22Rv1 (cell line): ENCODE measurements around the gene PTPRM.

Experiments
- H3K27ac ChIP-seq: fragments of 450-650 bp; 2 replicates; pipeline ENCODE4 v1.5.1; 2017
- ZFX ChIP-seq: fragments of 450-650 bp; IDR thresholded peaks from 2 replicates; pipeline ENCODE4 v1.6.1; 2017; ENCODE audit warnings: antibody characterized with exemption, borderline replicate concordance
- TF ChIP-seq, protein P1 (sequence below): fragments of 450-650 bp; IDR thresholded peaks from 2 replicates; pipeline ENCODE4 v1.5.1; 2017; ENCODE audit warnings: mild to moderate bottlenecking

Gene PTPRM

DNA sequence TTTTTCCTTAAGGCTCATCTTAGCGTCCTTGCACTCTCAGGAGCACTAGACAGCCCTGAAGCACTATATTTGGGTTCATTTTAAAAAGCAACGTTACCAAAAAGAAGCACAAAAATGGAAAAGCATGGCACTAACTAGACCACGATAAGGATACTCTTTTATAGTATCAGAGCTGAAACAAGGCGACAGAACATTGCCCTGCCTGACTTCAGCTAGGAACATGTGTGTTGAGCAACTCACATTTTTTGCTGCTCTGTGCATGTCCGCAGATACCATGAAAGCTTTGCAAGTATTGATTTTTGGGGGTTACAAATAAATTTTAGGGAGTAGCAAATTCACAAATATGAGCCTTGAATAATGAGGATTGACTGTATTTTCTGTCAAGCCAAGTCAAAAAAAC lies 332.0 kb downstream of the PTPRM start:
- no peak overlapping the region for H3K27ac ChIP-seq
- TF ChIP-seq ZFX = no peak
- TF ChIP-seq, protein P1, sequence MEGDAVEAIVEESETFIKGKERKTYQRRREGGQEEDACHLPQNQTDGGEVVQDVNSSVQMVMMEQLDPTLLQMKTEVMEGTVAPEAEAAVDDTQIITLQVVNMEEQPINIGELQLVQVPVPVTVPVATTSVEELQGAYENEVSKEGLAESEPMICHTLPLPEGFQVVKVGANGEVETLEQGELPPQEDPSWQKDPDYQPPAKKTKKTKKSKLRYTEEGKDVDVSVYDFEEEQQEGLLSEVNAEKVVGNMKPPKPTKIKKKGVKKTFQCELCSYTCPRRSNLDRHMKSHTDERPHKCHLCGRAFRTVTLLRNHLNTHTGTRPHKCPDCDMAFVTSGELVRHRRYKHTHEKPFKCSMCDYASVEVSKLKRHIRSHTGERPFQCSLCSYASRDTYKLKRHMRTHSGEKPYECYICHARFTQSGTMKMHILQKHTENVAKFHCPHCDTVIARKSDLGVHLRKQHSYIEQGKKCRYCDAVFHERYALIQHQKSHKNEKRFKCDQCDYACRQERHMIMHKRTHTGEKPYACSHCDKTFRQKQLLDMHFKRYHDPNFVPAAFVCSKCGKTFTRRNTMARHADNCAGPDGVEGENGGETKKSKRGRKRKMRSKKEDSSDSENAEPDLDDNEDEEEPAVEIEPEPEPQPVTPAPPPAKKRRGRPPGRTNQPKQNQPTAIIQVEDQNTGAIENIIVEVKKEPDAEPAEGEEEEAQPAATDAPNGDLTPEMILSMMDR = no peak

DNA sequence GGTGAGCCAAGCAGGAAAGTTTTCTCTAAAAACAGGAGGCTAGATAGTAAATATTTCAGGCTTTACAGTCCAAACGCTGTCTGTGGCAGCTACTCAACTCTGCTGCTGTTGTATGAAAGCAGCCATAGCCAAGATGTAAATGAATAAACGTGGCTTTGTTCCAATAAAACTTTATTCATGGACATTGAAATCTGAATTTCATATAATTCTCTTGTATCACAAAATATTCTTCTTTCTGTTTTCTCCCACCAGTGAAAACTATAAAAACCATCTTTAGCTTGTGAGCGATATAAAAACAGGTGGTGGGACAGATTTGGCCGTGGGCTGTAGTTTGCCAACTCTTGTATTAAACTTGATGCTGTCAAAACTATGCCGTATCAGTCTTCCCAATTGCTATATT lies 333.0 kb downstream of the PTPRM start:
- TF ChIP-seq, protein P1 = no peak
- no peak for TF ChIP-seq ZFX
- H3K27ac ChIP-seq = no peak overlapping the region

DNA sequence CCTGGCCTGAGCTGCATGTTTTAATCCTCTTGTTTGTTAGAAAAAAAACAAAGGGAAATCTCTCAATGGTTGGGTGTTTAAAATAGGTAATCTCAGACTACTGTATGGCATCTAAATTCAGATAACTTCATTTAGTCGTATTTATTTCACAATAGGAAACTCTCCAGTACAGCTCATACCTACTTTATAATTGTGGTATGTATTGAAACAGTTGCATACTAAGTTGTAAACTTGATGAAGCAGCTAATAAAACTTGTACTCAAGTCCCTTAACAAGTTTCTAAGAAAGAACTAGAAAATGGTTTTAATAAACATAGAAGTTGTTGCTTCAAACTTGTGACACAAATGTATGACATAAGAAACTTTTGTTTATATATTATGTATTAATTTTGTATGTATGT lies 334.5 kb downstream of the PTPRM start:
- H3K27ac ChIP-seq = no peak overlapping the region
- no peak for TF ChIP-seq ZFX
- TF ChIP-seq, protein P1 = no peak

DNA sequence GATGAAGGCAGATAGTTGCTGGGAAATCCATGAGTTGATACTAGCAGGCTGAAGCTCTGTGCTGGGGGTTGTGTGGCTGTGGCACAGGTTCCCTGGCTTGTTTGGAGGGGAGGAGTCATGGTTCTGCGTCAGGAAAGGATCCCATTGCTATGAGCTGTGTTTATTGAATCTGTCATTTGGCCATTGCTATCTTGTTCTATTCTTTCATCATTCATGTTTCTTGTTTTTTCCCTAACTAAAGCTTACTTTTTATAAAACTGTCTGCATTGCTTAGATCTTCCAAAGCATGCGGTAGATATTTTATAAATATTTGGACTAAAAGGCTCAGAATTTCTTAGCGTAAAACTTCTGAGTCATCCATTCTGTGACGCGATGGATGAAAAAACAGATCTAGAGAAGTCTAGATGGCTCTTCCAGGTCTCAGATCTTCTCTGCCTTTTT lies 335.3 kb downstream of the PTPRM start:
- no peak overlapping the region for H3K27ac ChIP-seq
- no peak for TF ChIP-seq ZFX
- TF ChIP-seq, protein P1 = no peak

DNA sequence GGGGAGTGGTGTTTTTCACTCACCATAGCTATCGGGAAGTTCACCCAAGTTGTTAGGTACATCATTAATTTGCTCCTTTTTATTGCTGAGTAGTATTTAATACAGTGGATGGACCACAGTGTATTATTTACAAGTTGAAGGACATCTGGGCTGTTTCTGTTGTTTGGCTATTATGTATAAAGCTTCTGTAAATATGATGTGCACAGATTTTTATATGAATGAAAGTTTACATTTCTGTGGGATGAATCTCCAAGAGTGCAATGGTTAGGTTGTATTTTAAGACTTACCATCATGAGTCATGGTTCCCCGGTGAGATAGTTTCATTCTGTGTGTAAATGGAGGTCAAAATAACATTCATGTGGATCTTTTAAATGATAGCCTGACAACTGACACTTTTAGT lies 337.4 kb downstream of the PTPRM start:
- H3K27ac ChIP-seq = no peak overlapping the region

DNA sequence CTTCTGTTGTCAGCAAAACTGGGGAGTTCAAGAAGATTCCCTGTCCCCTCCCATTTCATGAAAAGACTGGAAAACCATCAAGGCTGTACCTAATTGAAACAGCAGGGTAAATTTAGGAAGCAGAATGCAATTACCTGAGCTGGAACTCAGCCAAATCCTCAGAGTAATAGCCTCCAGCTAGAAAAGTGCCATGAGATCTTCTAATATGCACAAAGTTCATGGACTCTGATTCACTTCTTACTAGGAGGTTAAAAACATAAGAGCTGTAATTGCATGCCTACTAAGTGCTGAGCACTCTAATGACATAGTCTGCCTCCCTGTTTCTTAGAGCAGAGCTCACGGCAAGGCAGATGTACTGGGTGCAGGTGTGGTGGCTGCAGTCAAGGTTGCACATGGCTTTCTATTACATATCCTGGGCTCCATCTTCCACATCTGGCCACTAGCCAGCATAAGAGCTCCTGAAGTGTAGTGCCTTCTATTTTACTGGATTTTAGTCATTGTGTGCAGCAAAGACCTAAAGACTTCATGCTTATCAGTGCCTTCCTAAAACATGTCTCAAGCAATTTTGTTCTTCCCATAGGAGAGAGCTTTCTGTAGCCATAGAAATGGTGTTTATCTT lies 341.7 kb downstream of the PTPRM start:
- no peak overlapping the region for H3K27ac ChIP-seq
- no peak for TF ChIP-seq ZFX
- TF ChIP-seq, protein P1 = no peak

More for the DNA sequence above, 337.4 kb downstream of the PTPRM start:
- TF ChIP-seq ZFX = no peak
- TF ChIP-seq, protein P1 = no peak

DNA sequence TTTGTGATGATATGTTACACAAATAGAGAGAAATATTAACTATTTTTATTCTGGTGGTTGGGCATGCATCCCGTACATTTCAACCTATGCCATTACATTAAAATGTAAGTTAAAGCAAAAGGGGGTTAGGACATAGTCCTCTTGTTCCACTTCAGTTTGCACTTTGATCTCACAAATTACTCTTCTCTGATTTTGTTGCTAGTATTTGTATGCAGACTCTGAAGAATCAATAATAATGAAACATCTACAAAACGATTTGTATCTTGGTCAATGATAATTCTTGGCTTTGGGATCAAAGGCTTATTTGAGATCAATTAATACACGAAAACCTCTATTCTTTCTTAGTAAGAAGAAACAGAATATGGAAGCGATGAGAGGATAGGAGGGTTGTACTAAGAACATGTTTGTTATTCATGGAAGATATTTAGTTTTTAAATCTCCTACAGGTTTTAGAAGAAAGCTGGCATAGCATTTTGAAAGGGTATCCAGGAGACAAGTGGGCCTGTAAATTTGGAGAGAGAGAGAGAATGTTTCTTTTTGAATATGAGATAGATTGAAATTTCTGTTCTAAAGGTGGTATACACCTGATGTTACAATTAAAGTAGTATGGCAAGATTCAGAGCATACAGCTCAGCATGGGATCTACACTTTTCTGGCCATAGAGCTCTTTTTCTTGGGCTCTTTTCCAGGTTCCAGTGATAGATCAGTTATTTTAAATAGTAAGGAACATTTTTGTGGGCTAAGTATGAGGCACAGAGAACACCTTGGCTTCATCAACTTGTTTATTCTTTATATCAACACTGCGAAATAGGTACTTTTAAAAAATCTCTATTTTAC lies 347.9 kb downstream of the PTPRM start:
- no peak overlapping the region for H3K27ac ChIP-seq
- TF ChIP-seq ZFX = no peak
- TF ChIP-seq, protein P1 = no peak
